Prostate gland (tissue), 2 donors: ENCODE data around the gene ARF4.
A peak's percentile ranks its signal among the peaks of the same experiment; 100 is the strongest.

Source experiments
- CTCF ChIP-seq, 4 experiments: fragments of 200-600 bp in 2 of 4; fragments of 450-650 bp in 2 of 4; sonication (generic) in 2 of 4; IDR thresholded peaks; 1 replicate in 3 of 4; 2 replicates in 1 of 4; pipeline ENCODE4 v1.5.1; 2016 to 2019; ENCODE audit warnings: antibody characterized with exemption in 4 of 4, mild to moderate bottlenecking in 2 of 4, moderate library complexity in 2 of 4
- POLR2A ChIP-seq: fragments of 450-650 bp; IDR thresholded peaks from one replicate; pipeline ENCODE4 v1.6.1; 2016; ENCODE audit warnings: antibody characterized with exemption, mild to moderate bottlenecking

GRCh38 chr3:57555738-57556458, 41.2 kb downstream of the ARF4 start, which contains the start of gene PDE12:
- TF ChIP-seq CTCF (IDR thresholded peaks at IDR 0.05) (peak in 2 of 4 experiments; percentile 7 to 17), POLR2A (peak; percentile 46)
